ENCODE measurements around the gene RPL38.

DNA sequence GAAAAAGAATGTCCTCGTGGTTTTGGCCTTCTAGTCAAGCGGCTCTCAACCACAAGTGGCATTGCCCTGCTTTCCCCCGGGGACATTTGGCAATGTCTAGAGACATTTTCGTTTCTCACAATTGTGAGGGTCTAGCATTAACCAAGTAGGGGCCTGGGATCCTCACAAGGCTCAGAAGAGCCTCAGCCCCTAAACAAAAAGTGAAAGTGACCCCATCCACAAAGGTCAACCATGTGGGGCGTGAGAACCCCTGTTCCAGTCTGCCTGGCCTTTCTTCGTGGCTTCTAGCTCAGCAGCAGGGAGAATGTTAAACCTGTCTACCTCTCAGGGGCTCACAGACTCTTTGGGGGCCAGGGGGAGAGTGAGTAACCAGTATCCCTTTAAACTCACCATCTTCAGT lies 4.8 kb upstream of the RPL38 start:
- TF ChIP-seq, protein P1, sequence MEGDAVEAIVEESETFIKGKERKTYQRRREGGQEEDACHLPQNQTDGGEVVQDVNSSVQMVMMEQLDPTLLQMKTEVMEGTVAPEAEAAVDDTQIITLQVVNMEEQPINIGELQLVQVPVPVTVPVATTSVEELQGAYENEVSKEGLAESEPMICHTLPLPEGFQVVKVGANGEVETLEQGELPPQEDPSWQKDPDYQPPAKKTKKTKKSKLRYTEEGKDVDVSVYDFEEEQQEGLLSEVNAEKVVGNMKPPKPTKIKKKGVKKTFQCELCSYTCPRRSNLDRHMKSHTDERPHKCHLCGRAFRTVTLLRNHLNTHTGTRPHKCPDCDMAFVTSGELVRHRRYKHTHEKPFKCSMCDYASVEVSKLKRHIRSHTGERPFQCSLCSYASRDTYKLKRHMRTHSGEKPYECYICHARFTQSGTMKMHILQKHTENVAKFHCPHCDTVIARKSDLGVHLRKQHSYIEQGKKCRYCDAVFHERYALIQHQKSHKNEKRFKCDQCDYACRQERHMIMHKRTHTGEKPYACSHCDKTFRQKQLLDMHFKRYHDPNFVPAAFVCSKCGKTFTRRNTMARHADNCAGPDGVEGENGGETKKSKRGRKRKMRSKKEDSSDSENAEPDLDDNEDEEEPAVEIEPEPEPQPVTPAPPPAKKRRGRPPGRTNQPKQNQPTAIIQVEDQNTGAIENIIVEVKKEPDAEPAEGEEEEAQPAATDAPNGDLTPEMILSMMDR (IDR thresholded peaks at IDR 0.05) = no peak
- TF ChIP-seq POLR2A (IDR thresholded peaks at IDR 0.05) = no peak
